Activated CD4-positive, alpha-beta T cell treated with anti-CD3 and anti-CD28 coated beads, Interleukin-2, amount 10 ng/mL, durations not matched to agents 7 days and 5 days (primary cell): ENCODE measurements around the gene SMIM27. TPM values are rescaled to one million over a fixed set of nuclear protein-coding genes. Genes with fewer than 3 reads are reported as not detected.
"Not testable (repeated sequence)": the region's sequence is repeated elsewhere in the genome, so short reads cannot be mapped to it uniquely, and the experiment has no call there.

Experiments used
- CTCF ChIA-PET: fragments of 350-600 bp; sonication (Branson Sonifier 250); formaldehyde crosslinking; loops from one replicate; lab custom pipeline; 2021; ENCODE audit warnings: antibody characterized with exemption; lab: Charles Lee
- POLR2A ChIA-PET: fragments of 350-600 bp; sonication (Branson Sonifier 250); formaldehyde crosslinking; loops from one replicate; lab custom pipeline; 2021; ENCODE audit warnings: antibody characterized with exemption; lab: Charles Lee
- DNase-seq: peaks from one replicate; pipeline ENCODE4 v3.0.0-alpha.2; 2020
- H3K27ac Mint-ChIP-seq: one replicate; pipeline ENCODE4 v1.8.0; 2021; ENCODE audit warnings: mild to moderate bottlenecking, moderate library complexity, mixed read lengths
- H3K27me3 Mint-ChIP-seq: one replicate; pipeline ENCODE4 v1.8.0; 2021; ENCODE audit warnings: mixed read lengths
- H3K36me3 Mint-ChIP-seq: one replicate; pipeline ENCODE4 v1.8.0; 2021; ENCODE audit warnings: low read depth, mixed read lengths
- H3K4me1 Mint-ChIP-seq: one replicate; pipeline ENCODE4 v1.8.0; 2021; ENCODE audit warnings: mixed read lengths
- H3K4me3 Mint-ChIP-seq: one replicate; pipeline ENCODE4 v1.8.0; 2021; ENCODE audit warnings: mild to moderate bottlenecking, moderate library complexity, mixed read lengths
- H3K9me3 Mint-ChIP-seq: one replicate; pipeline ENCODE4 v1.8.0; 2021; ENCODE audit warnings: mixed read lengths
- total RNA-seq, 2 experiments: library from RNA; stranded (reverse); gene quantifications; one replicate each; pipeline ENCODE4 v1.2.3, GENCODE V29; 2021

The SMIM27 gene
- total RNA-seq, 2 experiments from 2014 or later, result 17.1 to 20.0 TPM

- Mint-ChIP-seq H3K36me3 (peaks cover 37% of the 10 kb centered on the region), H3K4me1 (peaks cover 48% of the 10 kb centered on the region), H3K27ac (peak overlapping the region; percentile 96), H3K27me3 (no peaks in the 10 kb centered on the region), H3K9me3 (peaks cover 19% of the 10 kb centered on the region), H3K4me3 (peak overlapping the region; percentile 93)
- DNase-seq, result no peak
- ChIA-PET POLR2A (interaction anchor here (0.6 to 2.5 kb wide), 2 partner anchors 21 to 24 kb away, joined by 3 to 7 read pairs; no protein-coding TSS in a partner anchor), CTCF (interaction anchor here (0.6 to 2.6 kb wide), 14 partner anchors 10 to 1101 kb away, joined by 3 to 13 read pairs (median 4); partner anchors contain the start of genes NDUFB6 and TOPORS)
Measured at GRCh38 chr9:32526707-32527048, 25.4 kb upstream of the SMIM27 start.

- H3K4me3 Mint-ChIP-seq, result no peak overlapping the region
- ChIA-PET CTCF (interaction anchor here (1.0 to 1.7 kb wide), 3 partner anchors 17 to 155 kb away, joined by 3 to 7 read pairs (median 4); no protein-coding TSS in a partner anchor), POLR2A (no interaction called here)
- no peaks in the 10 kb centered on the region for H3K4me1 Mint-ChIP-seq
- no peaks in the 10 kb centered on the region for H3K27me3 Mint-ChIP-seq
- peaks cover 2% of the 10 kb centered on the region for H3K9me3 Mint-ChIP-seq
- peaks cover 22% of the 10 kb centered on the region for H3K36me3 Mint-ChIP-seq
- DNase-seq, result no peak
- H3K27ac Mint-ChIP-seq, result no peak overlapping the region
Measured at GRCh38 chr9:32533336-32533735, 18.8 kb upstream of the SMIM27 start.

- Mint-ChIP-seq H3K27ac (no peak overlapping the region), H3K36me3 (peaks cover 22% of the 10 kb centered on the region), H3K27me3 (no peaks in the 10 kb centered on the region), H3K4me3 (no peak overlapping the region), H3K9me3 (peaks cover 2% of the 10 kb centered on the region), H3K4me1 (no peaks in the 10 kb centered on the region)
- DNase-seq, result no peak
- POLR2A ChIA-PET, result no interaction called here
- CTCF ChIA-PET, result interaction anchor here (1.0 to 1.7 kb wide), 3 partner anchors 17 to 155 kb away, joined by 3 to 7 read pairs (median 4); no protein-coding TSS in a partner anchor
Measured at GRCh38 chr9:32533816-32534215, 18.3 kb upstream of the SMIM27 start.

- Mint-ChIP-seq H3K4me3 (no peak overlapping the region), H3K27me3 (no peaks in the 10 kb centered on the region), H3K9me3 (no peaks in the 10 kb centered on the region), H3K36me3 (peaks cover 30% of the 10 kb centered on the region), H3K27ac (no peak overlapping the region), H3K4me1 (peaks cover 5% of the 10 kb centered on the region)
- no peak for DNase-seq
- POLR2A ChIA-PET, result no interaction called here
- CTCF ChIA-PET, result interaction anchor here (0.9 to 2.1 kb wide), 2 partner anchors 11 to 16 kb away, joined by 5 read pairs; partner anchors contain the start of gene RIGI
Measured at GRCh38 chr9:32543047-32543446, 9.1 kb upstream of the SMIM27 start.

- H3K4me3 Mint-ChIP-seq, result no peak overlapping the region
- peaks cover 43% of the 10 kb centered on the region for H3K36me3 Mint-ChIP-seq
- H3K4me1 Mint-ChIP-seq, result peaks cover 25% of the 10 kb centered on the region
- no peak for DNase-seq
- no peak overlapping the region for H3K27ac Mint-ChIP-seq
- no peaks in the 10 kb centered on the region for H3K9me3 Mint-ChIP-seq
- no peaks in the 10 kb centered on the region for H3K27me3 Mint-ChIP-seq
- ChIA-PET CTCF (interaction anchor here (1.8 kb wide), 1 partner anchor 20 kb away, joined by 5 read pairs; the partner anchor contains the start of gene RIGI), POLR2A (no interaction called here)
Measured at GRCh38 chr9:32545884-32546283, 6.2 kb upstream of the SMIM27 start.

GRCh38 chr9:32548213-32548612 lies 3.9 kb upstream of the SMIM27 start:
- not testable (repeated sequence) for H3K9me3 Mint-ChIP-seq, H3K4me3 Mint-ChIP-seq, DNase-seq, H3K27ac Mint-ChIP-seq, H3K27me3 Mint-ChIP-seq
- CTCF ChIA-PET, result interaction anchor here (0.6 kb wide), 2 partner anchors 12 to 21 kb away, joined by 3 to 4 read pairs; no protein-coding TSS in a partner anchor
- H3K4me1 Mint-ChIP-seq, result peaks cover 27% of the 10 kb centered on the region
- H3K36me3 Mint-ChIP-seq, result peaks cover 27% of the 10 kb centered on the region
- POLR2A ChIA-PET, result interaction anchor here (0.7 kb wide), 1 partner anchor 22 kb away, joined by 3 read pairs; no protein-coding TSS in a partner anchor

GRCh38 chr9:32550150-32550561 lies 2.0 kb upstream of the SMIM27 start:
- Mint-ChIP-seq H3K27ac (peak overlapping the region; percentile 84), H3K4me3 (peak overlapping the region; percentile 94), H3K27me3 (no peaks in the 10 kb centered on the region), H3K36me3 (peaks cover 21% of the 10 kb centered on the region), H3K9me3 (no peaks in the 10 kb centered on the region), H3K4me1 (peaks cover 33% of the 10 kb centered on the region)
- POLR2A ChIA-PET, result interaction anchor here (1.2 kb wide), 1 partner anchor 24 kb away, joined by 7 read pairs; the partner anchor contains the start of gene RIGI
- DNase-seq, result peak; percentile 12
- CTCF ChIA-PET, result interaction anchor here (1.0 to 3.6 kb wide), 9 partner anchors 10 to 171 kb away, joined by 3 to 25 read pairs (median 6); partner anchors contain the start of genes ACO1, NDUFB6 and RIGI

GRCh38 chr9:32550562-32551275 lies 1.4 kb upstream of the SMIM27 start:
- ChIA-PET CTCF (interaction anchor here (1.0 to 3.6 kb wide), 8 partner anchors 10 to 172 kb away, joined by 3 to 25 read pairs (median 6); partner anchors contain the start of genes ACO1, NDUFB6 and RIGI), POLR2A (interaction anchor here (1.2 kb wide), 1 partner anchor 25 kb away, joined by 7 read pairs; the partner anchor contains the start of gene RIGI)
- peak; percentile 96 for DNase-seq
- Mint-ChIP-seq H3K4me3 (peak overlapping the region; percentile 94), H3K27ac (peak overlapping the region; percentile 100), H3K4me1 (peaks cover 33% of the 10 kb centered on the region), H3K36me3 (peaks cover 21% of the 10 kb centered on the region), H3K9me3 (no peaks in the 10 kb centered on the region), H3K27me3 (no peaks in the 10 kb centered on the region)

GRCh38 chr9:32551276-32552051 lies 663 bp upstream of the SMIM27 start:
- Mint-ChIP-seq H3K36me3 (peaks cover 23% of the 10 kb centered on the region), H3K9me3 (no peaks in the 10 kb centered on the region), H3K4me1 (peaks cover 37% of the 10 kb centered on the region), H3K4me3 (peak overlapping the region; percentile 94), H3K27ac (peak overlapping the region; percentile 100), H3K27me3 (no peaks in the 10 kb centered on the region)
- CTCF ChIA-PET, result interaction anchor here (1.0 to 3.6 kb wide), 7 partner anchors 11 to 173 kb away, joined by 3 to 25 read pairs (median 7); partner anchors contain the start of genes ACO1 and NDUFB6
- peak; percentile 53 for DNase-seq
- POLR2A ChIA-PET, result interaction anchor here (0.5 to 1.2 kb wide), 4 partner anchors 12 to 473 kb away, joined by 3 to 7 read pairs (median 3); partner anchors contain the start of genes DNAJA1 and RIGI

GRCh38 chr9:32554107-32554506 lies 2.0 kb downstream of the SMIM27 start:
- Mint-ChIP-seq H3K27ac (no peak overlapping the region), H3K36me3 (peaks cover 17% of the 10 kb centered on the region), H3K4me3 (no peak overlapping the region), H3K9me3 (no peaks in the 10 kb centered on the region), H3K27me3 (no peaks in the 10 kb centered on the region), H3K4me1 (peaks cover 33% of the 10 kb centered on the region)
- DNase-seq, result no peak
- POLR2A ChIA-PET, result no interaction called here
- CTCF ChIA-PET, result interaction anchor here (0.6 to 1.8 kb wide), 5 partner anchors 11 to 171 kb away, joined by 3 to 11 read pairs (median 4); no protein-coding TSS in a partner anchor

GRCh38 chr9:32554591-32554990 lies 2.5 kb downstream of the SMIM27 start:
- no peak overlapping the region for H3K4me3 Mint-ChIP-seq
- DNase-seq, result no peak
- no peaks in the 10 kb centered on the region for H3K27me3 Mint-ChIP-seq
- peaks cover 17% of the 10 kb centered on the region for H3K36me3 Mint-ChIP-seq
- H3K9me3 Mint-ChIP-seq, result no peaks in the 10 kb centered on the region
- POLR2A ChIA-PET, result no interaction called here
- CTCF ChIA-PET, result interaction anchor here (0.6 to 1.8 kb wide), 5 partner anchors 11 to 171 kb away, joined by 3 to 11 read pairs (median 4); no protein-coding TSS in a partner anchor
- H3K4me1 Mint-ChIP-seq, result peaks cover 32% of the 10 kb centered on the region
- H3K27ac Mint-ChIP-seq, result no peak overlapping the region

- CTCF ChIA-PET, result interaction anchor here (1.1 kb wide), 1 partner anchor 14 kb away, joined by 5 read pairs; no protein-coding TSS in a partner anchor
- peak overlapping the region; percentile 10 for H3K27ac Mint-ChIP-seq
- H3K4me1 Mint-ChIP-seq, result peaks cover 24% of the 10 kb centered on the region
Measured at GRCh38 chr9:32558408-32558934, 6.3 kb downstream of the SMIM27 start.

More at GRCh38 chr9:32558408-32558934, 6.3 kb downstream of the SMIM27 start:
- Mint-ChIP-seq H3K27me3 (no peaks in the 10 kb centered on the region), H3K36me3 (peaks cover 17% of the 10 kb centered on the region), H3K4me3 (no peak overlapping the region), H3K9me3 (no peaks in the 10 kb centered on the region)
- DNase-seq, result no peak
- POLR2A ChIA-PET, result no interaction called here
